HG03066 (cell line): ENCODE results near the gene ZNF750.

Experiments
- ATAC-seq: cut with Tn5 transposase; IDR thresholded peaks from one replicate; pipeline ENCODE4 v1.9.1; 2021; ENCODE audit warnings: low read depth; ENCODE audit not compliant: unreplicated experiment

ZNF750 gene

DNA sequence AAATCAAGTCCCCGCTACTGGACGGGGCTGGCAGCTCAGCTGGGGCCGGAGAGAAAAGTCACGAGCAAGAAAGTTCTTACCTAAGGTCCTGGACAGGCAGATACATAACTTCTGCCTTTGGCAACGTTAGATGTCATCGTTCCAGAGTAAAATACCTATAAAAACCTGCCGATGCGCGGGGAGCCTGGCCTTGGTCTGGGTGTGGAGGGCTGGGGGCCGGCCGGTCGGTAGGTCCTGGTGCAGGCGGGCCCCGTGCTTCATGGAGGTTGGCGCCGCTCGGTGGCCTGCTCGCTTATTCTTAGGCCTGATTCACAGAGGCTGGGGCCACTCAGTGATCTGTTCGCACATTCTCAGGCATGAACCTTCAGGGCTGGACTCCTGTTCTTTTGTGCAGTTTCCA is 33.7 kb upstream of the ZNF750 start:
- ATAC-seq = no peak

DNA sequence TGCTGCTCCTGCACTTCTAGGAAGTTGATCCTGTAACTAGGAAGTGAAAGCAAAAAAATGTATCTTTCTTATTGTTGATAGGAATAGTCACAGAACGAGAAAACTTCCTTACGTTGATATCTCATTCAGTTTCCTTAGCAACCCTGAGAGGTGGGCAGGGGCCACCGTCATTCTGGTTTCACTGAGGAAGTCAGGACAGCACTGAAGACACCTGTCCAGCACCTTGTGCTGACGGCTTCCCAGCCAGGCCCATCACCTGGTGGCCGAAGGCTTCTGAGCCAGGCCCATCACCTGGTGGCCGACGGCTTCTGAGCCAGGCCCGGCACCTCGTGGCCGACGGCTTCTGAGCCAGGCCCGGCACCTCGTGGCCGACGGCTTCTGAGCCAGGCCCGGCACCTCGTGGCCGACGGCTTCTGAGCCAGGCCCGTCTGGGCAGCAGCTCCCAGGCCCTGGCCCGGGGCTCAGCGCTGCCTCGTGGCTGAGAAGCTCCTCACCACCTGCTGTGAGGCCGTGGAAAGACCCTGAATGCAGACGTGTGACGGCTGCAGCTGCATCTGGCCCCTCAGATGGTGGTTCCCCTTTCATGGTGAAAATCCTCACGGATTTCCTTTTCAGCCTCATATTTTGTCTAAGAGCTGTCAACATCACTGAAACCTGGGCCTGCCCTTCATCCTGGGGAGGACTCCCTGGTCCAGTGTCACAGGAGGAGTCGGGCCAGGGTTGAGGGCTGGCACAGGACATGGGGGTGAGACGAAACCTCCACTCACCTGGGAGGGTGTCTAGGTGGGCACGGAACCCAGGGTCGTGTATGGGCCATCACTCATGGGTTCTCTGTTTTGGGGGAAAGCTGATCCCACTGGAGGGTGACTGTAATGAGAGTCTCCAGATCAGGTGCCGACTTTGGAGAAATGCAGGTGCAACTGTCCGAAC is 33.0 kb upstream of the ZNF750 start:
- no peak for ATAC-seq

DNA sequence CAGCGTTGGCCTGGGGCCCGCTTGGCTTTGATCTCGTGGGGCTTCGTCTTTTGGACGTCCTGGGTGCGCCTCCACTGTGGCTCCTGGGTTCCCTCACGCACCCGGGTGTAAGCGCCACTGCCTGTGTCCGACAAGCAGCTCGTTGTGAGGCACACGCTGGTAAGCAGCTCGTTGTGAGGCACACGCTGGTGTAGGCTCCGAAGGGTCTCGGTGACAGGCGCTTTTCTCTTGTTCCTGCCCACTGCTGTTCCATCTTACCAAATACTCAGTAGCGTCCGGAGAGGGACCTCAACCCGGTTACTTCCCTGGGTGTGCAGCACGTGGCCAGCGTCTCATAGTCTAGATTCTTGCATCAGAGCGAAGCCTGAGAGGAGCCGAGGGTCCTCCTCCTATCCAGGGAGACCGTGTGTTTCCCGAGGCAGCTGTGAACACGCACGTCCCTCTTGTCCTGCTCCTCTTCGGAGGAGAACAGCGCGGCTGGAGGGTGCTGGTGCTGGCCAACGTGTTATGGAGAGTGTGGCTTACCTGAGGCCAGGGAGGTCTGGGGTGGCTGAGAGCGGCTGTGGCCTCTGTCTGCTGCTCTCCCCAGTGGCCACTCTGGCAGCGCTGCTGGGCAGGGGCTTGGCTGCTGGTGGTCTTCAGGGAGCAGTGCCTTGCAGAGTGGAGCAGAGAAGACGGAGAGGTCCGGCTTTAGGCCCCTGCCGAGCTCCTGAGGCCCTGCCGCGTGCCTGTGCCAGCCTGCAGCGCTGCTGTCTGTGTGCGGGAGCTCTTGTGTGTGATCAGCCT is 32.1 kb upstream of the ZNF750 start:
- ATAC-seq = no peak

DNA sequence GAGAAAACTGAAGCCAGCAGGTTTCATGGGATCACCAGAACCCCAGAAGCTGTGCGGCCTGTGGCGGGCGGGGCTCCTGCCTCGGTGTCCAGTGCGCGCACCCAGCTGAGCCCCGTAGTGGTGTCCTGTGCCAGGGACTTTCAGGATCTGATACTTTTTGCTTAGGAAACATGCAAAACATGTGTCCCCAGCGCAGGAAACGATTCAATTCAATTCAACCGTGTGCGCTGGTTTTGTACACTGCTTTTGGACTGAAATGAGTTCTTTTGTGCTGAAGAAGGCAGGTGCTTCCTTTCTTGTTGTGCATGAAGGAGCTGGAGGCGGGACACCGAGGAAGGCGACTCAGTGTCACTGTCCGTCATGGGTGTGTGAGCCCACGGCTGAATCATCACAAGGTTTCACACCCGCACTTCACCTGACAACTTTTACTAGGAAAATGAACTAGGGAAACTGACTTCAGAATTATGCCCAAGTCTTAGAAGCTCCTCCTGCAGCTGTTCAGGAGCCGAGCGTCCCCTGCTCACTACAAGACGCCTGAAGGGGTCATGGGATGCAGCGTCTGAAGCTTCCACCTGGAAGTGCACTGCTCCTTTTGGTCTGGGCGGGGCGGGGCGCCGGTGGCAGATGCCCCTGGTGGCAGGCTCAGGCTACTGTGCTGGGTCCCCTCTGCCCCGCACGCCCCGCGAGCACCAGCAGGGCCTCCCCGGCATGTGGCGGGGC is 31.4 kb upstream of the ZNF750 start:
- peak; percentile 90 for ATAC-seq

DNA sequence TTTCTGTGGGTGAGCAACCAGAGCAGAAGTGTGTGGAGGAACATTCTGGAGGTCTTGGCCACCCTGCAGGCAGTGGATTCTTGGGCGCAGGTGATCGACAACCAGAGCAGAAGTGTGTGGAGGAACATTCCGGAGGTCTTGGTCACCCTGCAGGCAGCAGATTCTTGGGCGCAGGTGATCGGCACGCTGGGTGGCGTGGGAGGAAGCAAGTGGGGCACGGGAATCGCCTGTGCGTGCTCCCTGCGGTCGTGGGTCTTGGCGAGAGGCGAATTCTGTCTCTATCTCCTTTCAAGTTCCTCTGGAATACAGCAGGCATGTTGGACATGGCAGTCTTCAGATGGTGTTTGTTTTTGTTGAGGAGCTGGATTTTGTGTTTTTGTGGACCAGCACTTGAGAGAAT is 30.7 kb upstream of the ZNF750 start:
- ATAC-seq = no peak

DNA sequence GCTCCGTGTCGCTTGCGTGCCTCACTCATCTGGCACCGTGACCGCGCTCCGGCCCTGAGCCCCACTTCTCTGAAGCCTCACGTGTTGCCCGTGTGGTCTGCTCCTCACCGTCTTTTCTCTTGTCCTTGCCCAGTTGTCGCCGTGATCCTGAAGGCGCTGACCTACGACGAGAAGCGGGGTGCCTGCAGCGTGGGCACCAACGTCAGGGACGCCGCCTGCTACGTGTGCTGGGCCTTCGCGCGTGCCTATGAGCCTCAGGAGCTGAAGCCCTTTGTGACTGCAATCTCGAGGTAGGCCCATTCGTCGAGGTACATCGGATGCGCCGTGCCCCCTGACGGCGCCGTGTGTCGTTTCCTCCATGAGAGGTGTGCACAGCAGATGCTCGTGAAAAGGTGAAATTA is 30.3 kb upstream of the ZNF750 start:
- no peak for ATAC-seq

DNA sequence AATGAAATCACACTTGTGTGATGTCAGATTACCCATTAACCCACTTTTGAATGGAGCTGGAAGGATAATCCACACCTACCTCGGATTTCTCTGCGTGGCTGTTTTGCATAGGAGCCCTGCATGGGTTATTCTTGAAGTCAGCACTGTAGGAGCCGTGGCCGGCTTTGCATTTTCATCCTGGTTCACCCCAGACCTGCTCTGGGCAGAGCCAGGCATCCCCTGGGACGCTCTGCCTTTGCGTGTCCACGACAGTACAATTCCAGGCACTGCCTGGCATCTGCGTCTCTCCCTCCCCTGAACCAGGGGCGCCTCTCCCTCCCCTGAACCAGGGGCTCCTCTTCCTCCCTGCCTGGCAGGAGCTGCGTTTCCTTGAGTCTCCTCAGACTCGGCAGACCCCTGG is 29.7 kb upstream of the ZNF750 start:
- no peak for ATAC-seq

DNA sequence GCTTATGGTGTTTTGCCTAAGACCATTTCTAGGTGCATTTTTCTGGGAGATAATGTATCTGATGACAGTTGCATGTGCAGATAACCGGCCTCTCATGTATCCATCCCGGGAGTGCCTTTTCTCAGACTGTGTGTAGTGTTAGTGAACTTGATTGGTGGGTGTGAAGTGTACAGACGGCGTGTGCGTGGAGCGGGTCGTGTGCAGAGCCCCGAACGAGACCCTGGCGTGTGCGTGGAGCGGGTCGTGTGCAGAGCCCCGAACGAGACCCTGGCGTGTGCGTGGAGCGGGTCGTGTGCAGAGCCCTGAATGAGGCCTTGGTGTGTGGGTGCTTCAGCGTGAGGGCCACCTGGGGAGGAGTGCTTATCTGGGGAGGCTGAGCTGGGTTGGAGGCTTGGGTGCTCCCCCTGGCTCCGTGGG is 28.9 kb upstream of the ZNF750 start:
- ATAC-seq = no peak

DNA sequence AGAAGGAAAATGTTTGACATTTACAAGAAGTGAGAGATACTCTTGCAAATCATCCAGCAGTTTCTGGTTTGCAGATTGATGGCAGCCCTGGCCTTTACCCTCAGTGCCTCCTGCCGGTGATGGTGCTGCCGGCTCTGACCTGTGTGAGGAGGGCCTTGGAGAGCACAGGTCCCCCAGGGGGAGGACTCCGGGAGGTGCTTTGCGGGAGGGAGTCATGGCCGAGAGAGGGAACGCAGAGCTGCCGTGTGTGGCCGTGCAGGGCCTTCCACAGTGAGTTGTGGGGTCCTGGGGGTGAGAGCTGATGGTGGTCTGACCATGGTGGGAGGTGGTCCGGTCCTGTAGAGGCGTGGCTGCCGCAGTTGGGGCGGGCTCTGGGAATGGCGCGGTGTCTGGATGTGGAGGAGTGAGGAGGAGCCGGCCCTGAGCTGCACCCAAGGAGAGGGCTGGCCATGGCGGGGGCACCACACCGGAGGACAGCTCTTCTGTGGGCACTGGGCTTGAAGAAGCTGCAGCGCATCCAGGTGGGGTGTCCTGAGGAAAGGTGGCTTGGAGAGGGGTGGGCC is 28.0 kb upstream of the ZNF750 start:
- no peak for ATAC-seq

DNA sequence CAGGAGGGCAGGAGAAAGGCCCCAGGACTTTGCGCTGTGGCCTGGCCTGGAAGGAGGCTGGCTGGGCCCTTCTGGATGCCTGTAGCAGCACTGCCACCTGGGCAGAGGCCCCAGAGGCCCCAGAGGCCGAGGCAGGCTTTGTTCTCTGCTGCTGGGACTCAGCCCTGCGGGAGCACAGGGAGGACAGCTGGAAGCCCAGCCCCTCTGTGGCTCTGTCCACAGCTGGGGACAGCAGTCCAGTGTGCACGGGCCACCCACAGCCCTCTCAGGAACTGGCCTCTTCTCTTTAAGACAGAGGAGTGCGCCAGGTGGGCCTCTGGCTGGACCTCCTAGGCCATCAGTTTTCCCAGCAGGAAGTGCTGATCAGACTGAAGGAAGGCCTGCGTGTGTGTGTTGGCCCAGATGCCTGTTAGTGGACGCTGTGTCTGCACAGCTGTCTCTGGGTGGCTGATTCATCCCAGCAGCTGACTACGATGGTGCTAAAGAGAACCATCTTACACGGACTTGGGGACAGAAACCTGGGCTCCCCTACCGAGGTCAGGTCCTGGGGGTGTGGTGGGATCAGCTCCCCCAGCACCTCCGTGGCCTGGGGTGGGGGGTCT is 26.9 kb upstream of the ZNF750 start:
- no peak for ATAC-seq

DNA sequence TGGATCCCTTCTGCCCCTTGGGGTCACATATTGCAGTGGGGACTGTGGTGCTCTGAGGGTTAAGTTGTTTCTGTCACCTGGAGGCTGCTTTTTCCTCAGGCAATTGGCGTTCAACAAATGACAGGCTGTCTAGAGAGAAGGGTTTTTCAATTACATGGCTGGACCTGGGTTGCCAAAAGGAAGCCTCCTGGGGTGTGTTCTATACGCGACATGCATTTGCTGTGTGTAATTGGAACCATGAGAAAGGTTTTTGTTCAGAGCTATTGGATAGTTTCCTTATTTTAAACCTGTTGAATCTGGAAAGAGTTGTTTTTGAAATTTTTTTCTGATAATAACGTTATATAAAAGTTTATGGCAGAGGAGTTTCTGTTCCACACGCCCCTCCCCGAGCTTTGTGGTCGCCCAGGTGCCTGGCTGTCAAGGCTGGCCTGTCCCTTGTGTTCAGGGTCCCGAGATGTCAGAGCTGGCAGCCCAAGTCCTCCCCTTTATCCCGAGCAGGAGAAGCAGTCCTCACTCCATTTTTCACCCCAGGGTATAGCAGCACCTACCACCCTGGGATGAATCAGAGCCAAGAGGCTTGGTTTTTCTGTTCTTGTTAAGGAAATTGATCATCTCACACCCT is 26.1 kb upstream of the ZNF750 start:
- ATAC-seq = no peak

DNA sequence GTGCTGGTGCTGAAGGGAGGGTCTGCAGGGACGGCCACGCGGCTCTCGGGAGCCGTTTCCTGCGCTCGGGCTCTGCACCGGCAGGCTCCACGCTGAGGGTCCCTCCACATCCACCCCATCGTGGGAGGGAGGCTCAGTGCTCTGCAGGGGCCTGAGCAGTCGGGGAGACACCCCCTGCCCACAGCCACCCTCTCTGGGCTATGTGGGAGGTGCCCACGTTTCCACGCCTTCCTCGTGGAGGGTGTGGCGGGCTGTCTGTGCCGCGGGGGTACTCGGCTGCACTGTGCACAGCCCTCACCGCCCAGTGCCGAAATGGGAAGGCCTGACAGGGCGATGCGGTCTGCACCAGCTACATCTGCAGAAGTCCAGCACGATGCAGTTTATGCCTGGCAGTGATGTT is 25.5 kb upstream of the ZNF750 start:
- ATAC-seq = no peak

DNA sequence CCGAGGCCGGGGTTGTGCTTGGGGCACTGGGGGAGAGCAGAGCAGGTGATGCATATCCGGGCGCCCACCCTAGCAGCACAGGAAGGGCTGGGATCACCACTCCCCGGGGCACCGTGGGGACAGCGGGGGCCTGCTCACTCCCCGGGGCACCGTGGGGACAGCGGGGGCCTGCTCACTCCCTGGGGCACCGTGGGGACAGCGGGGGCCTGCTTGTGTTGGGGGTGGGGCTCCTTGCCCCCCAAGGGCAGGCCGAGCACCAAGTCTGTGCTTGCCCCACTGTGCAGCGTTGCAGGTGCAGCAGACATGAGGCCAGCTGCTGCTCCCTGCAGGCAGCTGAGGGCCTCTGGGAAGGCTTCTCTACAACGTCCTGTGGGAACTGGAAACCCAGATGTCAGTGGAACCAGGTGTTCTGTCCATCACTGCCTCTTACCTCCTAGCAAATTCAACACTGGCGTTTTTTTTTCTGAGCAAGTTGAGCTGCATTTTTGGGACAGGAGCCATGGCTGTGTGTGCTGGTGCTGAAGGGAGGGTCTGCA is 25.0 kb upstream of the ZNF750 start:
- ATAC-seq = no peak

DNA sequence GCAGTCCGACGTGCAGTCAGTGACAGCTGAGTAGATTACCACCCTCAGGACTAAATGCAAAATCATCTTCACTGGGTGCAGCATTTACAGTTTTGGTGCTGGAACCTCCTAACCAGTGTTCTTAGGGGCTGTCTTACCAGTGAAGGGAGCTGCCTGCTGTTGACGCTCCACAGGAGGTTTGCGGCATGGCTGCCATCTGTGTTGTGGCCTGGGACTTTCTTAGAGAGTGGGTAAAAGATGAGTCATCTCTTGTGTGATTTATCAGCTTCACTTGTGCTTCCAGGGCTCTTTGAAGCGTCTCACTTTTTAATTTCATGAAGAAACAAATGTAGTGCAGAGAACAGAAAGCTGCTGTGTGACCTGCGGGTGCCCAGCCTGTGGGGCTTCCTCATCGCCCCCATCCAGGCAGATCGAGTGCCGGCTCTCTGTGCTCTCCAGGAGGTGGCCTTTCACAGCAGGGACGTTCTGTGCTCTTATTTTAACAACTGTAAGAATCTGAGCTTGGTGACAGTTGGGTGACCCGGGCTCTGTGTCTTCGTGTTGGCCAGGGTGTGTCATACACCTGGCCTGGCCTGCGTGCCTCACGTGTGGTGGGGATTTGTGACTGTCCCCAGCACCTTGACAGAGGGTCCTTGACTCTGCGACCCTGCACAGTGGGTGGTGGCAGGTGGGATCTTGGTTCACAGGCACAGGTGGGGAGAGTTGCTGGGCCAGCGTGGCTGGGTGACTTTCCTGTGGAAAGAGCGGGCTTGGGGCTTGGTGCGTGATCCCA is 24.3 kb upstream of the ZNF750 start:
- ATAC-seq = peak; percentile 80

DNA sequence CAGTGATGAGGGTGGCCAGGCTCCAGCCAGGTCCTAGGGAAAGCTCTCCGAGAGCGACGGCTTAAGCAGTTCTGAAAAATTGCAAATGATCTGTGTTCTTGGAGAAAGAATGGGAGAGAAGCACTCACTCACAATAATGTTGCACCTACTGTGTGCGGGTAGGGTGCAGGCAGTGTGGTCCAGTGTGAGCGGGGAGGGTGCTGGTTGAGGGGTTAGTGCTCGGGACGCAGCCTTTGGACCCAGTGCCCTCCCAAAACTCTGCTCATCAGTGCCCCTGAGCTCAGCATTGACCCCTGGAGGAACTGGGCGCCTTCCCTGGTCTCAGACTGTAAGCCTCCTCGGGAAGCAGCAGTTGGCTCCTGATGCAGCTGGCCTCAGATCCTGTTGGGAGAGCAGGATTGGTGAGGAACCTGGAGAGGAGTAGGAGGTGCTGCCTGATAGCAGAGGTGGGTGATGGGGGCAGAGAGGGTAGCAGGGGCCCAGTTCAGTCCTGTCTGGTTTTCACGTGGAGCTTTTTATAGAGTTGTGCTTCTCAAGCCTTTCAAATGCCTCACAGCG is 23.6 kb upstream of the ZNF750 start:
- no peak for ATAC-seq

DNA sequence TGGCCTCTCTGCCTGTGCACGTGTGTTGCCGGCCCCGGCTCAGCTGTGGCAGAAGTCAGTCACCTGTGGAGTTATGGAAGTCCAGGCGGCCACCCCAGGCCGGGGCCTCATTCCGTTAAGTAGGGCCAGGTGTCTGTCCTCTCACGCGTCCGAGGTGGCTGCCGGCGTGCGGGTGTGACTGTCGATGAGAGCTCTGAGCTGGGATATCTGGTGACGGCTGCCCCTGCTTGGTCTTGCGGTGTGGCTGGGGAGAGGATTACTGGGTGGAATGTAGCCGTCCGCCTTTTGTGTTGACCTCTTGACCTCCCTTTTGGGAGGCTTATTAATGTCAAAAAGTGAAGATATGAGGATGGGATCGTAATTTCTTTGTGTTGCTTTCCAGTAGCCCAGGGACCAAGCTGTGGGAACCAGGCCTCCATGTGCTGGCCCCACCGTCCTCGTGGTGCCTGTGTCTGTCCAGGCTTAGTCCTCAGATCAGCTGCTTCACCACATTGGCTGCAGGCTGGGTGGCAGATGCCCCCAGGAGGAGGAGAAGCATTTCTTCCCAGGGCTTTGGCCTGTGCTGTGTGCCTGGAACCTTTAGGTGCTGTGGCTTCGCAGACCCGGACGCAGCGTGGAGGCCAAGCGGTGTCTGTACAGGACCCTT is 23.0 kb upstream of the ZNF750 start:
- ATAC-seq = no peak

DNA sequence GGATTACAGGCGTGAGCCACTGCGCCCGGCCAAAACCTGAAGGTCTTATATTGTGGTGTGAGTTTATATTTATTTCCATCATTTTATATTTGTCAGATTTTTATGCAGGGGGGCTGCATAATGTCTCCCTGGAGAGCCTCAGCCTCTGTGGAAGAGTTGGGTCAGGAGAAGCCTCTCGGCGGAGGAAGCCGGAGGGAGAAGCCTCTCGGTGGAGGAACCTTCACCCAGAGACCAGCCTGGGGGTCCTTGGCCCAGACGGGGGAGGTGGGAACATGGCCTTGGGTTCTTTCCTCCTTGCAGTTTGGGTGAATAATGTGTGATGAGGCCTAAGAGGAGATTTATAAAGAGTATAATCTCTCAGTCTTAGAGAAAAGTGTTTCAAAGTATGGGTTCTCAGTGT is 22.4 kb upstream of the ZNF750 start:
- no peak for ATAC-seq

DNA sequence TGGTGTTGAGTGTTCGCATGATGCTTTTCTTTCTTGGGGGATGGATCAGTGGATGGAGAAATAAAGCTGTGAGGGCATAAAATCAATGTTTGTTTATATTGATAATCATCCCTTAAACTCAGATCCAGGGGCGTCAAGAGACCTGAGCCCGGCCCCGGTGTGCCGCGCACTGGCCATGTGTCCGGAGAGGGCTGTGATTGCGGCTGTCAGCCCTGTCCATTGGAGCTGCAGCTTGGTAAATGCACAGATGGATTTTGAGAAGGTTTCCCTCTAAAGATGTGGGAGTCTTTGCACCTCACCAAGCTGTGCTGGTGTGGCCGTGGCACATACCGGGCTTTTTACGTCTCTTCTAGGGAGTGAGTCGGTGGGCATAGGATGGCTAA is 21.6 kb upstream of the ZNF750 start:
- ATAC-seq = no peak
